ENCODE results near the gene STPG1.

DNA sequence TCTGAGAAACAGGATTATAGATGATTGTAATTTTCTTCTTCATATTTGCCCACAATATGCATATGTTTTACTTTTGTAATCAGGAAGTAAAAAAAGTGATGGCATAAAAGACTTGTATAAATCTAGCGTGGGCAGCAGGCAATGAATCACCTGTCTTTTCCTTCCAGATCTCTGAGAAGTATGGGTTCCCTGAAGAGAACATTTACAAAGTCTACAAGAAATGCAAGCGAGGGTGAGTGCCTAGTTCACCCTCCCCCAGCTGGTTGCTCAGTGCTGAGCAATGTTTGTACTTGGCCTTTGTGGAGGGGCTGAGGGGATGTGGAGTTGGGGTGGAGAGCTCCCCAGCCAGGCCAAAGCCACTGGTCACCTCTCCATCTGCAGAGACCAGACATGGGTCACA lies 63.7 kb downstream of the STPG1 start:
- TF ChIP-seq EZH2 (IDR thresholded peaks at IDR 0.05; ENCODE audit: low read length, unreplicated experiment) (no peak), EZH2phosphoT487 (IDR thresholded peaks at IDR 0.05; ENCODE audit: borderline replicate concordance, low read length) (no peak)
- TF ChIP-seq, protein P1, sequence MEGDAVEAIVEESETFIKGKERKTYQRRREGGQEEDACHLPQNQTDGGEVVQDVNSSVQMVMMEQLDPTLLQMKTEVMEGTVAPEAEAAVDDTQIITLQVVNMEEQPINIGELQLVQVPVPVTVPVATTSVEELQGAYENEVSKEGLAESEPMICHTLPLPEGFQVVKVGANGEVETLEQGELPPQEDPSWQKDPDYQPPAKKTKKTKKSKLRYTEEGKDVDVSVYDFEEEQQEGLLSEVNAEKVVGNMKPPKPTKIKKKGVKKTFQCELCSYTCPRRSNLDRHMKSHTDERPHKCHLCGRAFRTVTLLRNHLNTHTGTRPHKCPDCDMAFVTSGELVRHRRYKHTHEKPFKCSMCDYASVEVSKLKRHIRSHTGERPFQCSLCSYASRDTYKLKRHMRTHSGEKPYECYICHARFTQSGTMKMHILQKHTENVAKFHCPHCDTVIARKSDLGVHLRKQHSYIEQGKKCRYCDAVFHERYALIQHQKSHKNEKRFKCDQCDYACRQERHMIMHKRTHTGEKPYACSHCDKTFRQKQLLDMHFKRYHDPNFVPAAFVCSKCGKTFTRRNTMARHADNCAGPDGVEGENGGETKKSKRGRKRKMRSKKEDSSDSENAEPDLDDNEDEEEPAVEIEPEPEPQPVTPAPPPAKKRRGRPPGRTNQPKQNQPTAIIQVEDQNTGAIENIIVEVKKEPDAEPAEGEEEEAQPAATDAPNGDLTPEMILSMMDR (conservative IDR thresholded peaks at IDR 0.05; ENCODE audit: low read depth, low read length), result no peak
